Mucosa of stomach (tissue), 1 donor: ENCODE measurements around the gene OR5AN1.
"Not testable (repeated sequence)": the region's sequence is repeated elsewhere in the genome, so short reads cannot be mapped to it uniquely, and the experiment has no call there.

ENCODE experiments used
- H3K27me3 ChIP-seq: one replicate; pipeline ENCODE4 v1.7.0; 2013; ENCODE audit warnings: mild to moderate bottlenecking, low read length; ENCODE audit not compliant: control insufficient read depth, insufficient read depth
- H3K36me3 ChIP-seq: one replicate; pipeline ENCODE4 v1.7.0; 2013; ENCODE audit warnings: low read length; ENCODE audit not compliant: control insufficient read depth, insufficient read depth
- H3K4me1 ChIP-seq: one replicate; pipeline ENCODE4 v1.7.0; 2013; ENCODE audit warnings: mild to moderate bottlenecking, low read length; ENCODE audit not compliant: control insufficient read depth, insufficient read depth
- H3K4me3 ChIP-seq: one replicate; pipeline ENCODE4 v1.7.0; 2013; ENCODE audit warnings: low read length
- H3K9ac ChIP-seq: one replicate; pipeline ENCODE4 v1.7.0; 2013; ENCODE audit warnings: mild to moderate bottlenecking, low read length, moderate library complexity
- H3K9me3 ChIP-seq: one replicate; pipeline ENCODE4 v1.7.0; 2013; ENCODE audit warnings: mild to moderate bottlenecking, low read length, moderate library complexity; ENCODE audit not compliant: control insufficient read depth
- donor health status: Pancreatic carcinoma.

The OR5AN1 gene

GRCh38 chr11:59358595-59358994 is at the start of gene OR5AN1:
Gene OR5AN1 (plus strand): TSS chr11:59358895. CDS start chr11:59364459, 5,564 bp downstream.
- H3K4me3 ChIP-seq, result no peak within 1 kb of the TSS
- no peaks in the 10 kb centered on the region for H3K9me3 ChIP-seq
- H3K4me1 ChIP-seq, result no peaks in the 10 kb centered on the region
- no peaks in the 10 kb centered on the region for H3K27me3 ChIP-seq
- H3K36me3 ChIP-seq, result no peaks in the 10 kb centered on the region
- H3K9ac ChIP-seq, result no peak within 1 kb of the TSS

GRCh38 chr11:59335001-59335400 is 23.7 kb upstream of the OR5AN1 start:
- H3K36me3 ChIP-seq, result no peaks in the 10 kb centered on the region
- no peak overlapping the region for H3K9ac ChIP-seq
- H3K4me3 ChIP-seq, result no peak overlapping the region
- no peaks in the 10 kb centered on the region for H3K27me3 ChIP-seq
- H3K4me1 ChIP-seq, result no peaks in the 10 kb centered on the region
- H3K9me3 ChIP-seq, result no peaks in the 10 kb centered on the region

GRCh38 chr11:59336176-59336575 is 22.5 kb upstream of the OR5AN1 start:
- no peak overlapping the region for H3K9ac ChIP-seq
- H3K9me3 ChIP-seq, result no peaks in the 10 kb centered on the region
- H3K4me3 ChIP-seq, result no peak overlapping the region
- no peaks in the 10 kb centered on the region for H3K27me3 ChIP-seq
- no peaks in the 10 kb centered on the region for H3K36me3 ChIP-seq
- H3K4me1 ChIP-seq, result no peaks in the 10 kb centered on the region

- Histone ChIP-seq H3K4me3 (no peak overlapping the region), H3K27me3 (no peaks in the 10 kb centered on the region), H3K9ac (no peak overlapping the region), H3K9me3 (no peaks in the 10 kb centered on the region), H3K4me1 (no peaks in the 10 kb centered on the region), H3K36me3 (no peaks in the 10 kb centered on the region)
Measured at GRCh38 chr11:59336931-59337330, 21.8 kb upstream of the OR5AN1 start.

GRCh38 chr11:59349657-59350056 is 9.0 kb upstream of the OR5AN1 start:
- not testable (repeated sequence) for H3K27me3 ChIP-seq, H3K9me3 ChIP-seq, H3K4me3 ChIP-seq

GRCh38 chr11:59355226-59355625 is 3.5 kb upstream of the OR5AN1 start:
- no peaks in the 10 kb centered on the region for H3K4me1 ChIP-seq
- no peaks in the 10 kb centered on the region for H3K27me3 ChIP-seq
- H3K4me3 ChIP-seq, result no peak overlapping the region
- no peaks in the 10 kb centered on the region for H3K9me3 ChIP-seq
- no peak overlapping the region for H3K9ac ChIP-seq
- no peaks in the 10 kb centered on the region for H3K36me3 ChIP-seq

More at GRCh38 chr11:59349657-59350056, 9.0 kb upstream of the OR5AN1 start:
- H3K9ac ChIP-seq, H3K36me3 ChIP-seq, H3K4me1 ChIP-seq: not testable (repeated sequence)

GRCh38 chr11:59356561-59356960 is 2.1 kb upstream of the OR5AN1 start:
- Histone ChIP-seq H3K9me3 (no peaks in the 10 kb centered on the region), H3K36me3 (no peaks in the 10 kb centered on the region)

GRCh38 chr11:59358020-59358419 is 675 bp upstream of the OR5AN1 start:
- Histone ChIP-seq H3K4me1 (no peaks in the 10 kb centered on the region), H3K36me3 (no peaks in the 10 kb centered on the region), H3K27me3 (no peaks in the 10 kb centered on the region), H3K9me3 (no peaks in the 10 kb centered on the region), H3K9ac (no peak overlapping the region), H3K4me3 (no peak overlapping the region)

More at GRCh38 chr11:59356561-59356960, 2.1 kb upstream of the OR5AN1 start:
- Histone ChIP-seq H3K4me3 (no peak overlapping the region), H3K4me1 (no peaks in the 10 kb centered on the region), H3K27me3 (no peaks in the 10 kb centered on the region), H3K9ac (no peak overlapping the region)

GRCh38 chr11:59365232-59366018 is 6.7 kb downstream of the OR5AN1 start:
- H3K4me3 ChIP-seq, result no peak overlapping the region
- no peaks in the 10 kb centered on the region for H3K27me3 ChIP-seq
- no peaks in the 10 kb centered on the region for H3K4me1 ChIP-seq

GRCh38 chr11:59368238-59369022 is 9.7 kb downstream of the OR5AN1 start:
- no peaks in the 10 kb centered on the region for H3K36me3 ChIP-seq

More at GRCh38 chr11:59365232-59366018, 6.7 kb downstream of the OR5AN1 start:
- Histone ChIP-seq H3K9ac (no peak overlapping the region), H3K36me3 (no peaks in the 10 kb centered on the region), H3K9me3 (no peaks in the 10 kb centered on the region)

GRCh38 chr11:59372324-59372723 is 13.6 kb downstream of the OR5AN1 start:
- not testable (repeated sequence) for H3K9ac ChIP-seq, H3K9me3 ChIP-seq, H3K27me3 ChIP-seq, H3K4me3 ChIP-seq, H3K4me1 ChIP-seq, H3K36me3 ChIP-seq

More at GRCh38 chr11:59368238-59369022, 9.7 kb downstream of the OR5AN1 start:
- Histone ChIP-seq H3K27me3 (no peaks in the 10 kb centered on the region), H3K4me3 (no peak overlapping the region), H3K9ac (no peak overlapping the region), H3K4me1 (no peaks in the 10 kb centered on the region), H3K9me3 (no peaks in the 10 kb centered on the region)
